WTC11 (cell line): Measurements from ENCODE around the gene DCHS2.

Source experiments
- CREM ChIP-seq: sonication (generic); formaldehyde crosslinking; IDR thresholded peaks from 2 replicates; pipeline ENCODE4 v1.8.1; 2022; ENCODE audit warnings: mild to moderate bottlenecking, missing genetic modification reagents, moderate library complexity
- TEAD4 ChIP-seq: sonication (generic); formaldehyde crosslinking; IDR thresholded peaks from 2 replicates; pipeline ENCODE4 v1.8.0; 2022; ENCODE audit warnings: mild to moderate bottlenecking, missing genetic modification reagents

GRCh38 chr4:154364066-154364845 lies 127.3 kb downstream of the DCHS2 start:
- TF ChIP-seq TEAD4: no peak
- TF ChIP-seq CREM (CRISPR knock-in tag): no peak
